Smooth muscle cell (in vitro differentiated cells): Measurements from ENCODE around the gene IFT88. TPM values are rescaled to one million over a fixed set of nuclear protein-coding genes. Genes with fewer than 3 reads are reported as not detected.

Experiments used
- DNase-seq: peaks from one replicate; lab custom pipeline; 2025; ENCODE audit not compliant: unreplicated experiment; lab: John Stamatoyannopoulos, UW
- H2AFZ ChIP-seq: fragments of 200-600 bp; sonication (generic); 2 replicates; pipeline ENCODE4 v1.6.0; 2016; ENCODE audit warnings: antibody characterized with exemption, low read depth, mild to moderate bottlenecking
- H3F3A ChIP-seq: fragments of 200-600 bp; sonication (generic); 2 replicates; pipeline ENCODE4 v1.6.0; 2017; ENCODE audit warnings: antibody characterized with exemption, low read depth
- H3K27ac ChIP-seq: fragments of 200-600 bp; sonication (generic); 2 replicates; pipeline ENCODE4 v1.5.1; 2016; ENCODE audit warnings: low read depth, mild to moderate bottlenecking
- H3K27me3 ChIP-seq: fragments of 200-600 bp; sonication (generic); 2 replicates; pipeline ENCODE4 v1.6.1; 2016; ENCODE audit warnings: low read depth, mild to moderate bottlenecking
- H3K36me3 ChIP-seq: fragments of 200-600 bp; sonication (generic); 2 replicates; pipeline ENCODE4 v1.5.1; 2016; ENCODE audit warnings: low read depth
- H3K4me1 ChIP-seq: fragments of 200-600 bp; sonication (generic); 2 replicates; pipeline ENCODE4 v1.5.1; 2016; ENCODE audit warnings: low read depth
- H3K4me2 ChIP-seq: fragments of 200-600 bp; sonication (generic); 2 replicates; pipeline ENCODE4 v1.6.0; 2016; ENCODE audit warnings: mild to moderate bottlenecking
- H3K4me3 ChIP-seq: fragments of 200-600 bp; sonication (generic); 2 replicates; pipeline ENCODE4 v1.5.1; 2016; ENCODE audit warnings: mild to moderate bottlenecking
- H3K79me2 ChIP-seq: fragments of 200-600 bp; sonication (generic); 2 replicates; pipeline ENCODE4 v1.6.0; 2016; ENCODE audit warnings: low read depth, mild to moderate bottlenecking
- H3K9ac ChIP-seq: fragments of 200-600 bp; sonication (generic); 2 replicates; pipeline ENCODE4 v1.6.0; 2016; ENCODE audit warnings: low read depth
- H3K9me3 ChIP-seq: fragments of 200-600 bp; sonication (generic); replicated peaks from 2 replicates; pipeline ENCODE4 v1.5.1; 2016; ENCODE audit warnings: low read depth
- H4K20me1 ChIP-seq: fragments of 200-600 bp; sonication (generic); 2 replicates; pipeline ENCODE4 v1.6.0; 2016; ENCODE audit warnings: low read depth
- CTCF ChIP-seq: fragments of 200-600 bp; sonication (generic); IDR thresholded peaks from 2 replicates; pipeline ENCODE4 v1.5.1; 2017; ENCODE audit warnings: borderline replicate concordance, mild to moderate bottlenecking, antibody characterized with exemption; ENCODE audit not compliant: insufficient read depth, poor library complexity, severe bottlenecking
- WGBS: methylation state at CpG from one replicate; pipeline ENCODE4 v1.1.7; 2016; ENCODE audit warnings: low lambda C conversion rate; 5-methylcytosine and 5-hydroxymethylcytosine counted together
- polyA plus RNA-seq: library from polyadenylated mRNA; unstranded; fragments of >200 nt; fragmentation: Nextera tagmentation; extraction: Ambion mirVana; gene quantifications from 2 replicates; pipeline ENCODE4 v1.2.1, GENCODE V29; 2016
- total RNA-seq: library from RNA; depleted of rRNA; stranded (reverse); fragments of >200 nt; gene quantifications from 2 replicates; pipeline ENCODE4 v1.2.3, GENCODE V29; 2014

Gene IFT88
- total and polyA plus RNA-seq, 2 experiments from 2014 or later: 9.0 to 13.4 TPM

GRCh38 chr13:20565115-20565736, 1.7 kb upstream of the IFT88 start:
- no peaks in the 10 kb centered on the region for H3K9me3 ChIP-seq
- TF ChIP-seq CTCF: no peak
- H3K27ac ChIP-seq: peak overlapping the region; percentile 97
- no peaks in the 10 kb centered on the region for H4K20me1 ChIP-seq
- H3F3A ChIP-seq: peaks cover 13% of the 10 kb centered on the region
- no peaks in the 10 kb centered on the region for H3K36me3 ChIP-seq
- no peak for DNase-seq
- H3K4me2 ChIP-seq: no peak overlapping the region
- WGBS: 87% methylated on average over 11 of the region's 11 CpGs
- peaks cover 7% of the 10 kb centered on the region for H3K79me2 ChIP-seq
- no peak overlapping the region for H3K4me3 ChIP-seq
- no peaks in the 10 kb centered on the region for H3K27me3 ChIP-seq
- H3K9ac ChIP-seq: no peak overlapping the region
- H3K4me1 ChIP-seq: peaks cover 9% of the 10 kb centered on the region
- no peak overlapping the region for H2AFZ ChIP-seq

- no peak for TF ChIP-seq CTCF
- no peaks in the 10 kb centered on the region for H3K9me3 ChIP-seq
- H3K27me3 ChIP-seq: no peaks in the 10 kb centered on the region
- no peaks in the 10 kb centered on the region for H4K20me1 ChIP-seq
- peaks cover 20% of the 10 kb centered on the region for H3K79me2 ChIP-seq
- no peaks in the 10 kb centered on the region for H3K36me3 ChIP-seq
- peak overlapping the region; percentile 97 for H3K27ac ChIP-seq
- H3K4me2 ChIP-seq: peak overlapping the region; percentile 89
- peaks cover 9% of the 10 kb centered on the region for H3K4me1 ChIP-seq
- peaks cover 13% of the 10 kb centered on the region for H3F3A ChIP-seq
- H3K4me3 ChIP-seq: peak overlapping the region; percentile 54
- WGBS: 2% methylated on average over 13 of the region's 21 CpGs
- H2AFZ ChIP-seq: no peak overlapping the region
- DNase-seq: no peak
- peak overlapping the region; percentile 93 for H3K9ac ChIP-seq
Measured at GRCh38 chr13:20566468-20566897, 474 bp upstream of the IFT88 start.

- Histone ChIP-seq H3K9ac (peak overlapping the region; percentile 93), H3K4me2 (peak overlapping the region; percentile 89), H3K9me3 (no peaks in the 10 kb centered on the region), H3F3A (peaks cover 13% of the 10 kb centered on the region), H3K36me3 (no peaks in the 10 kb centered on the region), H3K27me3 (no peaks in the 10 kb centered on the region), H3K79me2 (peaks cover 24% of the 10 kb centered on the region), H3K4me1 (peaks cover 9% of the 10 kb centered on the region), H3K27ac (peak overlapping the region; percentile 97), H2AFZ (peak overlapping the region; percentile 83), H4K20me1 (no peaks in the 10 kb centered on the region), H3K4me3 (peak overlapping the region; percentile 54)
- no peak for DNase-seq
- TF ChIP-seq CTCF: no peak
- 70% methylated on average over 9 of the region's 9 CpGs for WGBS
Measured at GRCh38 chr13:20567881-20568528, 1.0 kb downstream of the IFT88 start.
